Astrocyte (in vitro differentiated cells and primary cell): Measurements from ENCODE around the gene FANCD2.
"Not testable (repeated sequence)": the region's sequence is repeated elsewhere in the genome, so short reads cannot be mapped to it uniquely, and the experiment has no call there.

Experiments used
- EZH2 ChIP-seq: IDR thresholded peaks from 2 replicates; pipeline ENCODE4 v1.6.1; 2012; ENCODE audit warnings: mild to moderate bottlenecking, low read length, inconsistent platforms; ENCODE audit not compliant: insufficient read depth
- TF ChIP-seq, protein P1 (sequence below): IDR thresholded peaks from 2 replicates; pipeline ENCODE4 v1.5.1; 2011; ENCODE audit warnings: low read depth, mild to moderate bottlenecking, inconsistent platforms, low read length, moderate library complexity; ENCODE audit not compliant: insufficient read depth

DNA sequence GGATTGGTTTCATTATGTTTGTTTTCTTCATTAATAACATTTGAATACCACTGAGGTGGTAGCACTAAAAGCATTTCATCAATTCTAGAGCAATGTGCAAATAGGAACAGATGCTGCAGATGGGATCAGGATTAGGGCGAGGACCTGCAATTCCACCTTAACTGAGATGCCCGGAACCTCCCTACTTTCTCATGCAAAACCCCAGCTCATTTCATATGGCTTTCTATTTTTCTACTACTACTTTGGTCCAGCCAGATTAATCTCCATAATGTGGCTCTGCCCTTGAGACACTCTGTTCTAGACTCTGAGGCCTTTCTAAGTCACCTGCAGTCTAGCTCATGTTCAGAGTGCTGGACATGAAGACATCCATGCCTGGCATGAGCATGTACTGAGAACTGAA lies 7.4 kb upstream of the FANCD2 start:
- TF ChIP-seq, protein P1, sequence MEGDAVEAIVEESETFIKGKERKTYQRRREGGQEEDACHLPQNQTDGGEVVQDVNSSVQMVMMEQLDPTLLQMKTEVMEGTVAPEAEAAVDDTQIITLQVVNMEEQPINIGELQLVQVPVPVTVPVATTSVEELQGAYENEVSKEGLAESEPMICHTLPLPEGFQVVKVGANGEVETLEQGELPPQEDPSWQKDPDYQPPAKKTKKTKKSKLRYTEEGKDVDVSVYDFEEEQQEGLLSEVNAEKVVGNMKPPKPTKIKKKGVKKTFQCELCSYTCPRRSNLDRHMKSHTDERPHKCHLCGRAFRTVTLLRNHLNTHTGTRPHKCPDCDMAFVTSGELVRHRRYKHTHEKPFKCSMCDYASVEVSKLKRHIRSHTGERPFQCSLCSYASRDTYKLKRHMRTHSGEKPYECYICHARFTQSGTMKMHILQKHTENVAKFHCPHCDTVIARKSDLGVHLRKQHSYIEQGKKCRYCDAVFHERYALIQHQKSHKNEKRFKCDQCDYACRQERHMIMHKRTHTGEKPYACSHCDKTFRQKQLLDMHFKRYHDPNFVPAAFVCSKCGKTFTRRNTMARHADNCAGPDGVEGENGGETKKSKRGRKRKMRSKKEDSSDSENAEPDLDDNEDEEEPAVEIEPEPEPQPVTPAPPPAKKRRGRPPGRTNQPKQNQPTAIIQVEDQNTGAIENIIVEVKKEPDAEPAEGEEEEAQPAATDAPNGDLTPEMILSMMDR = not testable (repeated sequence)
- not testable (repeated sequence) for TF ChIP-seq EZH2
